Natural killer cell (primary cell): ENCODE results near the gene HELZ. TPM values are rescaled to one million over a fixed set of nuclear protein-coding genes. Genes with fewer than 3 reads are reported as not detected.

Source experiments
- ATAC-seq, 3 donors: fragments of 150-1000 bp in 2 of 3; fragments of 200-7000 bp in 1 of 3; cut with Tn5 transposase; 1 replicate in 1 of 3; 2 replicates in 2 of 3; pipeline ENCODE4 v1.10.0; 2021; ENCODE audit warnings: mild to moderate bottlenecking in 2 of 3, moderate library complexity in 2 of 3
- DNase-seq, 2 donors: peaks; one replicate each; pipeline versions ENCODE4 v3.0.0 to v3.0.0-alpha.2; 2013 to 2021; ENCODE audit warnings: mixed read lengths in 1 of 2
- H3K27ac ChIP-seq: one replicate; pipeline ENCODE4 v1.5.1; 2013; ENCODE audit warnings: mild to moderate bottlenecking, low read length
- H3K27me3 ChIP-seq: one replicate; pipeline ENCODE4 v1.6.1; 2013; ENCODE audit warnings: low read length; ENCODE audit not compliant: control insufficient read depth, insufficient read depth
- H3K36me3 ChIP-seq: one replicate; pipeline ENCODE4 v1.6.1; 2013; ENCODE audit warnings: low read length; ENCODE audit not compliant: control insufficient read depth, insufficient read depth
- H3K4me1 ChIP-seq: one replicate; pipeline ENCODE4 v1.6.1; 2013; ENCODE audit warnings: low read length; ENCODE audit not compliant: control insufficient read depth, insufficient read depth
- H3K4me3 ChIP-seq: one replicate; pipeline ENCODE4 v1.5.1; 2013; ENCODE audit warnings: low read length
- H3K9me3 ChIP-seq: one replicate; pipeline ENCODE4 v1.6.1; 2013; ENCODE audit warnings: low read length; ENCODE audit not compliant: control insufficient read depth, insufficient read depth
- H3K27ac Mint-ChIP-seq, 2 donors: one replicate each; pipeline ENCODE4 v1.8.0; 2022; ENCODE audit warnings: mild to moderate bottlenecking in 2 of 2, mixed read lengths in 2 of 2, moderate library complexity in 1 of 2
- H3K27me3 Mint-ChIP-seq, 2 donors: one replicate each; pipeline ENCODE4 v1.8.0; 2022; ENCODE audit warnings: low read depth in 2 of 2, mixed read lengths in 2 of 2
- H3K36me3 Mint-ChIP-seq: one replicate; pipeline ENCODE4 v1.8.0; 2022; ENCODE audit warnings: mixed read lengths
- H3K4me1 Mint-ChIP-seq, 2 donors: one replicate each; pipeline ENCODE4 v1.8.0; 2022; ENCODE audit warnings: mixed read lengths in 2 of 2
- H3K4me3 Mint-ChIP-seq: one replicate; pipeline ENCODE4 v1.8.0; 2022; ENCODE audit warnings: mild to moderate bottlenecking, moderate library complexity, mixed read lengths
- H3K9me3 Mint-ChIP-seq, 2 donors: one replicate each; pipeline ENCODE4 v1.8.0; 2022; ENCODE audit warnings: mixed read lengths in 2 of 2
- WGBS: methylation state at CpG from one replicate; pipeline ENCODE4 v1.1.7; 2013; ENCODE audit warnings: missing lambda C conversion rate; ENCODE audit not compliant: insufficient coverage; 5-methylcytosine and 5-hydroxymethylcytosine counted together
- intact Hi-C: fragments of 100-400 bp; cut with micrococcal nuclease; formaldehyde crosslinking; loops from one replicate; pipeline ENCODE4 v1.14.2; 2022
- total RNA-seq, 4 donors: library from RNA; stranded (reverse); fragments of 120-200 nt in 1 of 4; gene quantifications; one replicate each; pipeline versions ENCODE4 v1.2.3 to v1.2.4, GENCODE V29; 2013 to 2022
- TF ChIP-seq, protein P1 (sequence below): fragments of 200-600 bp; IDR thresholded peaks from one replicate; pipeline ENCODE4 v1.8.0; 2022; ENCODE audit warnings: antibody characterized with exemption

HELZ gene
- total RNA-seq, 3 donors from 2014 or later (not counting 1 experiment from before 2014, with no cell fraction given), result 274 to 355 (median 292) TPM

DNA sequence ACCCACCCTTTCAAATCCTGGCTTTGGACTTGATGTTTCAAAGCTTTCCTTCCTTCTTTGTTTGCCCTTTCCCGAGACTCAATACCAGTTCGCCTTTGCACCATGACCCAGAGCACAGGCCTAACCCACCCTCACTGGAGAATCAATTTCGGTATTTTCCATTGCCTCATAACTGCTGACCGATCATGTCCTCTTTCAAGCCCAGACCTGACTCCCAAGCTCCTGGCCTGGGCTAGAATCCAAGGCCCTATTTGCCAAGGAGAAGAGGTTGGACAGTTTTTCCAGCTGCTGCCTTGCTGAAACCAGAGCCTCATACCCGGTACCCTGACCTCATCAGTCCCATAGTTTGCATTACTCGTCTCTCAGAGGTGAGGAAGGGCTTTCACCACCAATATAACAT is 35.3 kb upstream of the HELZ start:
- DNase-seq (no peak), ATAC-seq (no peak)
- intact Hi-C loops, result no loop called here
- Histone ChIP-seq H3K4me1 (no peaks in the 10 kb centered on the region), H3K9me3 (no peaks in the 10 kb centered on the region), H3K27me3 (no peaks in the 10 kb centered on the region), H3K27ac (no peak overlapping the region), H3K36me3 (no peaks in the 10 kb centered on the region), H3K4me3 (no peak overlapping the region)
- no peaks in the 10 kb centered on the region for H3K27me3 Mint-ChIP-seq
- H3K27ac Mint-ChIP-seq, result no peak overlapping the region
- H3K4me3 Mint-ChIP-seq, result no peak overlapping the region
- no peaks in the 10 kb centered on the region for H3K36me3 Mint-ChIP-seq
- H3K9me3 Mint-ChIP-seq, result no peaks in the 10 kb centered on the region
- TF ChIP-seq, protein P1, sequence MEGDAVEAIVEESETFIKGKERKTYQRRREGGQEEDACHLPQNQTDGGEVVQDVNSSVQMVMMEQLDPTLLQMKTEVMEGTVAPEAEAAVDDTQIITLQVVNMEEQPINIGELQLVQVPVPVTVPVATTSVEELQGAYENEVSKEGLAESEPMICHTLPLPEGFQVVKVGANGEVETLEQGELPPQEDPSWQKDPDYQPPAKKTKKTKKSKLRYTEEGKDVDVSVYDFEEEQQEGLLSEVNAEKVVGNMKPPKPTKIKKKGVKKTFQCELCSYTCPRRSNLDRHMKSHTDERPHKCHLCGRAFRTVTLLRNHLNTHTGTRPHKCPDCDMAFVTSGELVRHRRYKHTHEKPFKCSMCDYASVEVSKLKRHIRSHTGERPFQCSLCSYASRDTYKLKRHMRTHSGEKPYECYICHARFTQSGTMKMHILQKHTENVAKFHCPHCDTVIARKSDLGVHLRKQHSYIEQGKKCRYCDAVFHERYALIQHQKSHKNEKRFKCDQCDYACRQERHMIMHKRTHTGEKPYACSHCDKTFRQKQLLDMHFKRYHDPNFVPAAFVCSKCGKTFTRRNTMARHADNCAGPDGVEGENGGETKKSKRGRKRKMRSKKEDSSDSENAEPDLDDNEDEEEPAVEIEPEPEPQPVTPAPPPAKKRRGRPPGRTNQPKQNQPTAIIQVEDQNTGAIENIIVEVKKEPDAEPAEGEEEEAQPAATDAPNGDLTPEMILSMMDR, result no peak
- 91% methylated on average over 6 of the region's 6 CpGs for WGBS
- H3K4me1 Mint-ChIP-seq, result no peaks in the 10 kb centered on the region

DNA sequence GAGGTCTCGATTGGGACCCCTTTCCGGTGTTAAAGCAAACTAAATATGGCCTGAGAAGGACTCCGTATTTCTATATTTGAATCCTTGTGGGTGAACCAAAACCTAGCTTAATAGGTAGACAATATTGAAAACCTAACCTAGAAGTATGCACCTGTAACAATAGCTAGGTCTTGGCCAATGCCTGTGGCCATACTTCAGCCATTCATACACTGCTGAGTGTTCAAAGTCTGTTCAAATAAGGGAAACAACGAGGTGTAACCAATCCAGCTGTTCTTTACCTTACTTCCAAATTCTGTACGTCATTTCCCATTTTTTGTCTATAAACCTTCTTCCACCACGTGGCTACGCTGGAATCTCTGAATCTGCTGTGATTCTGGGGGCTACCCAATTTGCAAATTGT is 34.1 kb upstream of the HELZ start:
- Histone ChIP-seq H3K36me3 (no peaks in the 10 kb centered on the region), H3K27me3 (no peaks in the 10 kb centered on the region), H3K9me3 (no peaks in the 10 kb centered on the region), H3K4me3 (no peak overlapping the region), H3K4me1 (no peaks in the 10 kb centered on the region), H3K27ac (no peak overlapping the region)
- H3K9me3 Mint-ChIP-seq, result no peaks in the 10 kb centered on the region
- TF ChIP-seq, protein P1, result no peak
- intact Hi-C loops, result no loop called here
- DNase-seq (no peak), ATAC-seq (no peak)
- H3K27ac Mint-ChIP-seq, result no peak overlapping the region
- H3K27me3 Mint-ChIP-seq, result no peaks in the 10 kb centered on the region
- no peak overlapping the region for H3K4me3 Mint-ChIP-seq
- 89% methylated on average over 7 of the region's 7 CpGs for WGBS
- H3K36me3 Mint-ChIP-seq, result no peaks in the 10 kb centered on the region
- H3K4me1 Mint-ChIP-seq, result no peaks in the 10 kb centered on the region

DNA sequence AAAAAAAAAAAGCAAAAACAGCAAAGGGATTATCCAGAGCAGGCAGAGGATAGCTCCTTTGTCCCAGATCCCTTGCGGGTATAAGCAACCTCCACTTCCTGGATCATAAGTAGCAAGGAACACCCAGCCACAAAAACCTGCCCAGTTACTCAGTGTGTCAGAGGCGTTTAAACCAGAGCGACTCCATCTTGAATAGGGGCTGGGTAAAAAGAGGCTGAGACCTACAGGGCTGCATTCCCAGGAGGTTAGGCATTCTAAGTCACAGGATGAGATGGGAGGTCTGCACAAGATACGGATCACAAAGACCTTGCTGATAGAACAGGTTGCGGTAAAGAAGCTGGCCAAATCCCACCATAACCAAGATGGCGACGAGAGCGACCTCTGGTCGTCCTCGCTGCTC is 33.4 kb upstream of the HELZ start:
- TF ChIP-seq, protein P1, result no peak
- Histone ChIP-seq H3K27ac (no peak overlapping the region), H3K36me3 (no peaks in the 10 kb centered on the region), H3K27me3 (no peaks in the 10 kb centered on the region), H3K4me1 (no peaks in the 10 kb centered on the region), H3K4me3 (no peak overlapping the region), H3K9me3 (no peaks in the 10 kb centered on the region)
- intact Hi-C loops, result no loop called here
- no peak for ATAC-seq
- Mint-ChIP-seq H3K36me3 (no peaks in the 10 kb centered on the region), H3K27me3 (no peaks in the 10 kb centered on the region), H3K9me3 (no peaks in the 10 kb centered on the region), H3K4me3 (no peak overlapping the region), H3K4me1 (no peaks in the 10 kb centered on the region), H3K27ac (no peak overlapping the region)
- 96% methylated on average over 10 of the region's 10 CpGs for WGBS
- DNase-seq, result no peak

DNA sequence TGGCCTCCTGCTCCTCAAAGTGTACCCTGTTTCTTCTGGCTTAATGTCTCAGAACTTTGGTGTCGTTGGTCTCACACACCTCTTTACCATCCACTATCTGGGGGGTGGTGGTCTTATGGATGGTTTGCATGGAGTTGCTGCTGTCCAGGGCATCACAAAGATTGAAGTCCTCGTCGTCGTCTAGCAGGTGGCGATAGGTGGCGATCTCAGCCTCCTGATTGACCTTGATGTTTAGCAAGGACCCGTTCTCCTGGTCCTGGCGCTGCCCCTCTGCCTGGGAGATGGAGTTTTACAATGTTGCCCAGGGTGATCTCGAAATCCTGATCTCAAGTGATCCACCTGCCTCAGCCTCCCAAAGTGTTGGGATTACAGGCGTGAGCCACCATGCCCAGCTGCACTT is 31.1 kb upstream of the HELZ start:
- Mint-ChIP-seq H3K9me3 (no peaks in the 10 kb centered on the region), H3K27ac (no peak overlapping the region), H3K4me1 (peaks cover 0 to 5% of the 10 kb centered on the region in 2 donors), H3K4me3 (no peak overlapping the region), H3K27me3 (no peaks in the 10 kb centered on the region), H3K36me3 (no peaks in the 10 kb centered on the region)
- Histone ChIP-seq H3K27ac (no peak overlapping the region), H3K4me1 (peaks cover 4% of the 10 kb centered on the region), H3K9me3 (no peaks in the 10 kb centered on the region), H3K27me3 (no peaks in the 10 kb centered on the region), H3K36me3 (no peaks in the 10 kb centered on the region), H3K4me3 (no peak overlapping the region)
- intact Hi-C loops, result no loop called here
- DNase-seq (no peak), ATAC-seq (no peak)
- WGBS, result 78% methylated on average over 9 of the region's 10 CpGs
- TF ChIP-seq, protein P1, result no peak
